Measurements from ENCODE around the gene POU4F3.

GRCh38 chr5:146336197-146336596, 2.4 kb upstream of the POU4F3 start:
- TF ChIP-seq CTCF (IDR thresholded peaks at IDR 0.05) (no peak), POLR2A (IDR thresholded peaks at IDR 0.05) (no peak), EP300 (IDR thresholded peaks at IDR 0.05) (no peak)
